ENCODE measurements around the gene CRYBA1.

DNA sequence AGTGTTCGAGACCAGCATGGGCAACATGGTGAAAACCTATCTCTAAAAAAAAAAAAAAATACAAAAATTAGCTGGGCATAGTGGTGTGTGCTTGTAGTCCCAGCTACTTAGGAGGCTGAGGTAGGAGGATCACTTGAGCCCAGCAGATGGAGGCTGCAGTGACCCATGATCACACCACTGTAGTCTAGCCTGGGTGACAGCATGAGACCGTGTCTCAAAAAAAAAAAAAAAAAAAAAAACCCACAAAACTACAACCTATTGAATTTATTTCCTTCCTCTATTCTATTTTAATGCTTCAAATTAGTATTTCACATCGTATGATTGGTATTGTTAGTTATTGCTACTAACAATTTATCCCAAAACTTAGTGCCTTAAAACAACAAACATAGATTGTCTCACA is 56.7 kb downstream of the CRYBA1 start:
- no peak for TF ChIP-seq GATA2 (IDR thresholded peaks at IDR 0.05; ENCODE audit: low read depth, low read length)
- no peak for TF ChIP-seq GATA3 (IDR thresholded peaks at IDR 0.05; ENCODE audit: low read depth, low read length)
